HG02759 (cell line): ENCODE results near the gene MALAT1.

ENCODE experiments used
- ATAC-seq: cut with Tn5 transposase; IDR thresholded peaks from one replicate; pipeline ENCODE4 v1.9.1; 2021; ENCODE audit warnings: mild to moderate bottlenecking, moderate library complexity; ENCODE audit not compliant: unreplicated experiment

The MALAT1 gene

GRCh38 chr11:65537620-65538231 is 38.9 kb downstream of the MALAT1 start:
- no peak for ATAC-seq

- no peak for ATAC-seq
These were observed 39.5 kb downstream of the MALAT1 start for GRCh38 chr11:65538232-65538914.

- ATAC-seq: no peak
These were observed 40.3 kb downstream of the MALAT1 start for GRCh38 chr11:65538915-65539743.

- peak; percentile 67 for ATAC-seq
These were observed 41.0 kb downstream of the MALAT1 start for GRCh38 chr11:65539744-65540289.

- peak; percentile 74 for ATAC-seq
These were observed 41.6 kb downstream of the MALAT1 start for GRCh38 chr11:65540290-65541092.

- no peak for ATAC-seq
These were observed 42.5 kb downstream of the MALAT1 start for GRCh38 chr11:65541093-65541982.

- no peak for ATAC-seq
These were observed 44.0 kb downstream of the MALAT1 start for GRCh38 chr11:65542738-65543390.

GRCh38 chr11:65545853-65546216 is 47.0 kb downstream of the MALAT1 start:
- ATAC-seq: no peak

GRCh38 chr11:65546217-65546958 is 47.5 kb downstream of the MALAT1 start:
- peak; percentile 77 for ATAC-seq

- ATAC-seq: no peak
These were observed 48.7 kb downstream of the MALAT1 start for GRCh38 chr11:65547446-65548125.

GRCh38 chr11:65548395-65548794 is 49.5 kb downstream of the MALAT1 start:
- ATAC-seq: no peak

GRCh38 chr11:65549096-65549495 is 50.3 kb downstream of the MALAT1 start:
- no peak for ATAC-seq

GRCh38 chr11:65551572-65552387 is 52.9 kb downstream of the MALAT1 start:
- ATAC-seq: no peak

GRCh38 chr11:65552388-65552951 is 53.6 kb downstream of the MALAT1 start:
- no peak for ATAC-seq

- ATAC-seq: no peak
These were observed 54.6 kb downstream of the MALAT1 start for GRCh38 chr11:65553301-65554001.
